Measurements from ENCODE around the gene MRTFA.
"Not testable (repeated sequence)": the region's sequence is repeated elsewhere in the genome, so short reads cannot be mapped to it uniquely, and the experiment has no call there.

Gene MRTFA

DNA sequence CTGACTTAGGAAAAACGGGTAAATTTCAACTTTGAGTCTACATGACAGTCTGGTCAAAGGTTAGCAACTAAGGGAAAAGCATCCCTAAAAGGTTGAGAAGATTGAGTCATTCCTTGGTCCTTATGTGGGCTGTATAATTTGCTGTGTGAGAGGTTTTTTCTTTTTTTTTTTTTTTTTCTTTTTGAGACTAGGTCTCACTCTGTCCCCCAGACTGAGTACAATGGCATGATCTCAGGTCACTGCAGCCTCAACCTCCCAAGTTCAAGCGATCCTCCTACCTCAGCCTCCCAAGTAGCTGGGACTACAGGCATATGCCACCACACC is 101.4 kb downstream of the MRTFA start:
- no peak overlapping the region for H3K4me3 ChIP-seq (replicated peaks; ENCODE audit: low read depth, low read length)
- no peak for DNase-seq (ENCODE audit: extremely low read depth, low read depth)
- TF ChIP-seq, protein P1, sequence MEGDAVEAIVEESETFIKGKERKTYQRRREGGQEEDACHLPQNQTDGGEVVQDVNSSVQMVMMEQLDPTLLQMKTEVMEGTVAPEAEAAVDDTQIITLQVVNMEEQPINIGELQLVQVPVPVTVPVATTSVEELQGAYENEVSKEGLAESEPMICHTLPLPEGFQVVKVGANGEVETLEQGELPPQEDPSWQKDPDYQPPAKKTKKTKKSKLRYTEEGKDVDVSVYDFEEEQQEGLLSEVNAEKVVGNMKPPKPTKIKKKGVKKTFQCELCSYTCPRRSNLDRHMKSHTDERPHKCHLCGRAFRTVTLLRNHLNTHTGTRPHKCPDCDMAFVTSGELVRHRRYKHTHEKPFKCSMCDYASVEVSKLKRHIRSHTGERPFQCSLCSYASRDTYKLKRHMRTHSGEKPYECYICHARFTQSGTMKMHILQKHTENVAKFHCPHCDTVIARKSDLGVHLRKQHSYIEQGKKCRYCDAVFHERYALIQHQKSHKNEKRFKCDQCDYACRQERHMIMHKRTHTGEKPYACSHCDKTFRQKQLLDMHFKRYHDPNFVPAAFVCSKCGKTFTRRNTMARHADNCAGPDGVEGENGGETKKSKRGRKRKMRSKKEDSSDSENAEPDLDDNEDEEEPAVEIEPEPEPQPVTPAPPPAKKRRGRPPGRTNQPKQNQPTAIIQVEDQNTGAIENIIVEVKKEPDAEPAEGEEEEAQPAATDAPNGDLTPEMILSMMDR (IDR thresholded peaks at IDR 0.05; ENCODE audit: low read depth, low read length, missing control alignments), result no peak

GRCh38 chr22:40534379-40535188 is 101.9 kb downstream of the MRTFA start:
- H3K4me3 ChIP-seq (replicated peaks; ENCODE audit: low read depth, low read length), result no peak overlapping the region
- TF ChIP-seq, protein P1 (IDR thresholded peaks at IDR 0.05; ENCODE audit: low read depth, low read length, missing control alignments), result no peak
- DNase-seq (ENCODE audit: extremely low read depth, low read depth), result no peak

- TF ChIP-seq, protein P1 (IDR thresholded peaks at IDR 0.05; ENCODE audit: low read depth, low read length, missing control alignments), result no peak
- H3K4me3 ChIP-seq (replicated peaks; ENCODE audit: low read depth, low read length), result peak overlapping the region; percentile 0; the same call in 1 of the 2 replicates
- no peak for DNase-seq (ENCODE audit: extremely low read depth, low read depth)
Observed at GRCh38 chr22:40533712-40534378, 102.7 kb downstream of the MRTFA start.

GRCh38 chr22:40531951-40532900 is 104.3 kb downstream of the MRTFA start:
- no peak for DNase-seq (ENCODE audit: extremely low read depth, low read depth)
- H3K4me3 ChIP-seq (replicated peaks; ENCODE audit: low read depth, low read length), result 0 out of 2 replicates have a peak overlapping the region, but pooled peaks have one; percentile 12
- TF ChIP-seq, protein P1 (IDR thresholded peaks at IDR 0.05; ENCODE audit: low read depth, low read length, missing control alignments), result no peak

GRCh38 chr22:40530391-40530790 is 106.1 kb downstream of the MRTFA start:
- not testable (repeated sequence) for H3K4me3 ChIP-seq (replicated peaks; ENCODE audit: low read depth, low read length)

DNA sequence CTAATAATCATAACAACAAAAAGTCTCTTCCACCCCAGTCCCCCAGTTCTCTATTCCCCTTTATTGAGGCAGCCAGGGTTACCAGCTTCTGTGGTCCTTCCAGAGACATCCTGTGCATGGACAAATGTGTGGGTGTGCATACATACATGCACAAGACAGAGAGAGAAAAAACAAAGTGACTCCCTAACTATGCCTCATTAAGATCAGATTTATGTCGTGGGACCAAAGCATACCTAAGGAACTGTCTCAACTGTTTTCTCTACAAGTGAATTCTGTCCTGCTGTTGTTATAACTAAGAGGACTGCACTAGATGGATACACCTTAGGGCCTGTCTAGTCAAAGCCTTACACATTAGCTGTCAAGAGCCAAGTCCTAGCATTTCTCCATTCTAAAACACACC is 106.7 kb downstream of the MRTFA start:
- H3K4me3 ChIP-seq (replicated peaks; ENCODE audit: low read depth, low read length), result no peak overlapping the region
- TF ChIP-seq, protein P1 (IDR thresholded peaks at IDR 0.05; ENCODE audit: low read depth, low read length, missing control alignments), result no peak
- no peak for DNase-seq (ENCODE audit: extremely low read depth, low read depth)

More at GRCh38 chr22:40530391-40530790, 106.1 kb downstream of the MRTFA start:
- not testable (repeated sequence) for DNase-seq (ENCODE audit: extremely low read depth, low read depth)

All from HFF-Myc (cell line).